MM.1S (cell line): ENCODE measurements around the gene FOXK1.

Source experiments
- DNase-seq: peaks from one replicate; pipeline ENCODE4 v3.0.0-alpha.2; 2015
- H2AFZ ChIP-seq: fragments of 300-600 bp; sonication (generic); 2 replicates; pipeline ENCODE4 v1.6.0; 2016; ENCODE audit warnings: antibody characterized with exemption, low read length
- H3F3A ChIP-seq: fragments of 300-600 bp; sonication (generic); 2 replicates; pipeline ENCODE4 v1.6.1; 2016; ENCODE audit warnings: mild to moderate bottlenecking, antibody characterized with exemption, low read length, moderate library complexity, mixed read lengths; ENCODE audit not compliant: insufficient read depth
- H3K27ac ChIP-seq: fragments of 300-600 bp; sonication (generic); 2 replicates; pipeline ENCODE4 v1.5.1; 2016; ENCODE audit warnings: mild to moderate bottlenecking, low read length
- H3K27me3 ChIP-seq: fragments of 300-600 bp; sonication (generic); replicated peaks from 2 replicates; pipeline ENCODE4 v1.6.0; 2016; ENCODE audit warnings: low read length; ENCODE audit not compliant: insufficient read depth
- H3K36me3 ChIP-seq: fragments of 300-600 bp; sonication (generic); replicated peaks from 2 replicates; pipeline ENCODE4 v1.6.1; 2016; ENCODE audit warnings: mild to moderate bottlenecking, low read length, mixed read lengths; ENCODE audit not compliant: insufficient read depth
- H3K4me1 ChIP-seq: fragments of 300-600 bp; sonication (generic); 2 replicates; pipeline ENCODE4 v1.6.1; 2016; ENCODE audit warnings: low read length, mixed read lengths
- H3K4me2 ChIP-seq: fragments of 300-600 bp; sonication (generic); 2 replicates; pipeline ENCODE4 v1.6.0; 2016; ENCODE audit warnings: low read depth, low read length
- H3K4me3 ChIP-seq: fragments of 300-600 bp; sonication (generic); 2 replicates; pipeline ENCODE4 v1.5.1; 2016; ENCODE audit warnings: low read length, mixed read lengths
- H3K79me2 ChIP-seq: fragments of 300-600 bp; sonication (generic); 2 replicates; pipeline ENCODE4 v1.6.1; 2016; ENCODE audit warnings: mixed run types, low read length, mixed read lengths
- H3K9ac ChIP-seq: fragments of 300-600 bp; sonication (generic); 2 replicates; pipeline ENCODE4 v1.6.1; 2016; ENCODE audit warnings: low read length, mixed read lengths
- H3K9me2 ChIP-seq: fragments of 300-600 bp; sonication (generic); replicated peaks from 2 replicates; pipeline ENCODE4 v1.6.1; 2016; ENCODE audit warnings: mild to moderate bottlenecking, low read length, mixed read lengths; ENCODE audit not compliant: insufficient read depth
- H3K9me3 ChIP-seq: fragments of 300-600 bp; sonication (generic); replicated peaks from 2 replicates; pipeline ENCODE4 v1.6.1; 2016; ENCODE audit warnings: mild to moderate bottlenecking, low read length, mixed read lengths; ENCODE audit not compliant: insufficient read depth
- H4K20me1 ChIP-seq: fragments of 300-600 bp; sonication (generic); 2 replicates; pipeline ENCODE4 v1.6.1; 2016; ENCODE audit warnings: mild to moderate bottlenecking, low read length, moderate library complexity, mixed read lengths; ENCODE audit not compliant: insufficient read depth
- EZH2 ChIP-seq: fragments of 300-600 bp; sonication (generic); optimal IDR thresholded peaks from 2 replicates; pipeline ENCODE3; 2017; ENCODE audit warnings: low read depth, mild to moderate bottlenecking, antibody characterized with exemption, low read length, mixed read lengths
- EZH2phosphoT487 ChIP-seq: fragments of 300-600 bp; sonication (generic); IDR thresholded peaks from 2 replicates; pipeline ENCODE4 v1.6.1; 2018; ENCODE audit warnings: antibody characterized with exemption, low read length
- TF ChIP-seq, protein P1 (sequence below): fragments of 300-600 bp; sonication (generic); IDR thresholded peaks from 2 replicates; pipeline ENCODE4 v1.5.1; 2016; ENCODE audit warnings: antibody characterized with exemption, low read length, mixed read lengths

The FOXK1 gene

DNA sequence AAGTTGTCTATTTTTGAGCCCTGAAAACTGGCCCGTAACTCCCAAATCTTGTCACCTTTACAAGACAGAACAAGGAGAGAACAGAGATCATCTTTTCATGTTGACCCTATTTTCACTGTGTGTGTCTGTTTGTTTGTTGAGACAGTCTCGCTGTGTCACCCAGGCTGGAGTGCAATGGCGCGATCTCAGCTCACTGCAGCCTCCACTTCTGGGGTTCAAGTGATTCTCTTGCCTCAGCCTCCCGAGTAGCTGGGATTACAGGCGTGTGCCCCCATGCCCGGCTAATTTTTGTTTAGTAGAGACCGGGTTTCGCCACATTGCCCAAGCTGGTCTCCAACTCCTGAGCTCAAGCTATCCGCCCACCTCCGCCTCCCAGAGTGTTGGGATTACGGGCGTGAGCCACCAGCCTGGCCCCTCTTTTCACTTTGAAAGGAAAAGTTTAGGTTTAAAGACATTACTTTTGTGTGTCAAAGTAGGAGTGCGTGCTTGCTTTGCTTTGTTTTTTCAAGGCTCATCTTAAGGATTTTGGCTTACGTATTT, 32.1 kb downstream of the FOXK1 start:
- Histone ChIP-seq H3F3A (no peaks in the 10 kb centered on the region), H3K9me2 (no peaks in the 10 kb centered on the region), H3K9me3 (no peaks in the 10 kb centered on the region), H3K4me3 (no peak overlapping the region), H2AFZ (no peak overlapping the region), H4K20me1 (no peaks in the 10 kb centered on the region), H3K27ac (no peak overlapping the region), H3K79me2 (peaks cover 97% of the 10 kb centered on the region), H3K4me2 (no peak overlapping the region), H3K36me3 (no peaks in the 10 kb centered on the region), H3K27me3 (no peaks in the 10 kb centered on the region), H3K4me1 (no peaks in the 10 kb centered on the region), H3K9ac (no peak overlapping the region)
- no peak for TF ChIP-seq EZH2
- TF ChIP-seq, protein P1, sequence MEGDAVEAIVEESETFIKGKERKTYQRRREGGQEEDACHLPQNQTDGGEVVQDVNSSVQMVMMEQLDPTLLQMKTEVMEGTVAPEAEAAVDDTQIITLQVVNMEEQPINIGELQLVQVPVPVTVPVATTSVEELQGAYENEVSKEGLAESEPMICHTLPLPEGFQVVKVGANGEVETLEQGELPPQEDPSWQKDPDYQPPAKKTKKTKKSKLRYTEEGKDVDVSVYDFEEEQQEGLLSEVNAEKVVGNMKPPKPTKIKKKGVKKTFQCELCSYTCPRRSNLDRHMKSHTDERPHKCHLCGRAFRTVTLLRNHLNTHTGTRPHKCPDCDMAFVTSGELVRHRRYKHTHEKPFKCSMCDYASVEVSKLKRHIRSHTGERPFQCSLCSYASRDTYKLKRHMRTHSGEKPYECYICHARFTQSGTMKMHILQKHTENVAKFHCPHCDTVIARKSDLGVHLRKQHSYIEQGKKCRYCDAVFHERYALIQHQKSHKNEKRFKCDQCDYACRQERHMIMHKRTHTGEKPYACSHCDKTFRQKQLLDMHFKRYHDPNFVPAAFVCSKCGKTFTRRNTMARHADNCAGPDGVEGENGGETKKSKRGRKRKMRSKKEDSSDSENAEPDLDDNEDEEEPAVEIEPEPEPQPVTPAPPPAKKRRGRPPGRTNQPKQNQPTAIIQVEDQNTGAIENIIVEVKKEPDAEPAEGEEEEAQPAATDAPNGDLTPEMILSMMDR, result no peak
- no peak for TF ChIP-seq EZH2phosphoT487
- DNase-seq, result no peak

DNA sequence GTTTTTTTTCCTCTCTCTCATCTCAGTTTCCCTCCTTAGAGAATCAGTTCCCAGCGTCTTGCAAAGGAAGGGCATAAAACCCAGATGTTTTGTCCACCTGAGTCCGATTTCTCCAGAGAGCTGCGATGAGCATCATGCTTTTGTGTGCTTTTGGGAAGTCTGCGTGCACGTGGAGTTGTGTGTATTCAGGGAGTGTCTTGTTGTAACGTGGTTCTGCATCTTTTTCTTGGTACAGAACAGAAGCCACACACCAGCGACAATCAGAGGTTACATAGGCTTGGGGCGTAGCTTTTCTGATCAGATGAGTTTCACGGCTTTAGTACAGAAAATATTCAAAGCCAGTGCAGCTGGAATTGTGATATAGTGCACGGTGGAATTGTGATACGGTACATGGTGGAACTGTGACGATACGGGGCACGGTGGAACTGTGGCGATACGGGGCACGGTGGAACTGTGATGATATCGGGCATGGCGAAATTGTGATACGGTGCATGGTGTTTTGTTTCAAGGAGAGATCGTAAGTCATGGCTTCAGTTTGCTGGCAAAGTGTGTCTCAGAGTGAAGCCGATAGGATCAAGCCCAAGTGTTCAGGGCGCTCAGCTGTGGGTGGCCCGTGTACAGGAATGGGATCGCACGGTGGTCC, 32.8 kb downstream of the FOXK1 start:
- no peaks in the 10 kb centered on the region for H3K9me3 ChIP-seq
- H3K9ac ChIP-seq, result no peak overlapping the region
- no peaks in the 10 kb centered on the region for H3K4me1 ChIP-seq
- no peak overlapping the region for H3K27ac ChIP-seq
- H3K27me3 ChIP-seq, result no peaks in the 10 kb centered on the region
- DNase-seq, result no peak
- TF ChIP-seq, protein P1, result no peak
- no peak overlapping the region for H3K4me3 ChIP-seq
- no peaks in the 10 kb centered on the region for H3K36me3 ChIP-seq
- H4K20me1 ChIP-seq, result no peaks in the 10 kb centered on the region
- no peak overlapping the region for H3K4me2 ChIP-seq
- no peaks in the 10 kb centered on the region for H3F3A ChIP-seq
- H3K79me2 ChIP-seq, result peaks cover 94% of the 10 kb centered on the region
- H2AFZ ChIP-seq, result no peak overlapping the region
- H3K9me2 ChIP-seq, result no peaks in the 10 kb centered on the region

DNA sequence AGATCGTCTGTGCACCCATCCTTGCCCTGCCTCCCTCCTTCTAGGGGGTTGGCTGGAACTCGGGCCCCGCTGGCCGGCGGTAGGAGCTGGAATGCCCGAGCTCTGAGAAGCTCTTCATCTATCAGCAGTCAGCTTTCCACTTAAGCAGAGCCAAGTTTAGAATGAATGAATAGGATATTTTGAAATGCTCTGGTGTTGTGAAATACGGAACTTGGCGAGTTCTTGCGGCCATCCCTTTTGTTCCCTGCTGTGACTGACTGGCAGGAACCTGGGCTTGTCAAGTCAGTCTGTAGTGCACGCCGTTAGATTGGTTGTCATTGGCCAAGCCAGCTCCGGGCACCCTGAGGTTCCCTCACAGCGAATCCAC, 33.3 kb downstream of the FOXK1 start:
- no peaks in the 10 kb centered on the region for H3F3A ChIP-seq
- no peak overlapping the region for H3K27ac ChIP-seq
- H3K4me1 ChIP-seq, result no peaks in the 10 kb centered on the region
- H3K9me3 ChIP-seq, result no peaks in the 10 kb centered on the region
- no peak overlapping the region for H3K4me2 ChIP-seq
- H2AFZ ChIP-seq, result no peak overlapping the region
- H3K9ac ChIP-seq, result no peak overlapping the region
- H3K9me2 ChIP-seq, result no peaks in the 10 kb centered on the region
- no peaks in the 10 kb centered on the region for H3K36me3 ChIP-seq
- no peaks in the 10 kb centered on the region for H4K20me1 ChIP-seq
- no peak overlapping the region for H3K4me3 ChIP-seq
- no peak for DNase-seq
- TF ChIP-seq EZH2 (no peak), EZH2phosphoT487 (no peak)
- TF ChIP-seq, protein P1, result no peak
- H3K27me3 ChIP-seq, result no peaks in the 10 kb centered on the region
- peaks cover 94% of the 10 kb centered on the region for H3K79me2 ChIP-seq
